Gastrocnemius medialis (tissue), 4 donors: Measurements from ENCODE around the gene TTC24.
"Not testable (repeated sequence)": the region's sequence is repeated elsewhere in the genome, so short reads cannot be mapped to it uniquely, and the experiment has no call there.

Experiments
- CTCF ChIP-seq, 5 experiments: fragments of 450-650 bp in 3 of 5; fragments of 200-600 bp in 2 of 5; sonication (generic) in 2 of 5; IDR thresholded peaks in 4 of 5; conservative IDR thresholded peaks in 1 of 5; 1 replicate in 4 of 5; 2 replicates in 1 of 5; pipeline ENCODE4 v1.5.1; 2016 to 2019; ENCODE audit warnings: antibody characterized with exemption in 5 of 5, mild to moderate bottlenecking in 3 of 5, moderate library complexity in 3 of 5
- POLR2A ChIP-seq, 2 donors: fragments of 450-650 bp; IDR thresholded peaks; one replicate each; pipeline ENCODE4 v1.6.1; 2017; ENCODE audit warnings: antibody characterized with exemption in 2 of 2, mild to moderate bottlenecking in 2 of 2, moderate library complexity in 2 of 2

GRCh38 chr1:156610072-156610471, 30.5 kb downstream of the TTC24 start:
- not testable (repeated sequence) for TF ChIP-seq CTCF (IDR thresholded peaks at IDR 0.05 in 4 of 5, conservative IDR thresholded peaks at IDR 0.05 in 1 of 5); POLR2A (IDR thresholded peaks at IDR 0.05)
